ENCODE measurements around the gene GPR132. TPM values are rescaled to one million over a fixed set of nuclear protein-coding genes. Genes with fewer than 3 reads are reported as not detected.

Gene GPR132
- total RNA-seq, 1 experiment from 2014 or later = 0.08 TPM

DNA sequence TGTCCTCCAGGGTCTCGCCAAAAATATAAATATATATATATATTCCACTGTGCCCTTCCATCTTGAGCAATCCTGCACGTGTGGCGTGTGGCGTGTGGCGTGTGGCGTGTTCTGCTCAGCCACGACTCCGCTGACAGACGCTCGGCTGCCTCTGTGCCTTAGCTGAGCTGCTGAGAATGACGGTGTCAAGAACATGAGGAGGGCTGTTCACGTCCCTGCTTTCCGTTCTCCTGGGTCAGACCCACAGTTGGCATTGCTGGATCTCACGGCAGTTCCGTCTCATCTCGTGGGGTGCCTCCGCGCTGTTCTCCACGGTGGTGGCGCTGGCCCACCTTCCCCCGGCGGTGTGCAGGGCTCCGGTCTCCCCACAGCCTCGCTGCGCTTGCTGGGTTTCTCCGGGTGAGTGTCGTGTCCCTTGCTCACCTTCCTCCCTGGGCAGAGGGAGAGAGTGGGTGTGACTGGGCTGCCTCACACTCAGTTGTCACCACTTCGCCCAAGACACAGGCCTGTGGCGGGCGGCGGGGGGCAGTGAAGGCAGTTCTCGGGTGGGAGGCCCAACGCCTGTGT is 9.4 kb downstream of the GPR132 start:
- Histone ChIP-seq H3K36me3 (ENCODE audit: control insufficient read depth, insufficient read depth, low read length) (no peaks in the 10 kb centered on the region), H3K4me3 (ENCODE audit: low read depth in 2 of 2, low read length in 2 of 2) (no peak overlapping the region), H3K9me3 (ENCODE audit: control insufficient read depth, insufficient read depth, low read depth, low read length) (no peaks in the 10 kb centered on the region), H3K27ac (ENCODE audit: low read length) (no peak overlapping the region), H3K27me3 (ENCODE audit: control insufficient read depth, insufficient read depth, low read length) (no peaks in the 10 kb centered on the region), H3K4me1 (ENCODE audit: control insufficient read depth, insufficient read depth, low read length) (no peaks in the 10 kb centered on the region)
- ChIA-PET CTCF (interaction anchor here (0.5 kb wide), 1 partner anchor 224 kb away, joined by 5 read pairs; no protein-coding TSS in a partner anchor), POLR2A (no interaction called here)
- no peak for TF ChIP-seq TCF7L2 (IDR thresholded peaks at IDR 0.05; ENCODE audit: low read depth, low read length)
- TF ChIP-seq SIN3A (IDR thresholded peaks at IDR 0.05; ENCODE audit: borderline replicate concordance, insufficient read depth, low read depth, low read length) = no peak
- TF ChIP-seq, protein P1, sequence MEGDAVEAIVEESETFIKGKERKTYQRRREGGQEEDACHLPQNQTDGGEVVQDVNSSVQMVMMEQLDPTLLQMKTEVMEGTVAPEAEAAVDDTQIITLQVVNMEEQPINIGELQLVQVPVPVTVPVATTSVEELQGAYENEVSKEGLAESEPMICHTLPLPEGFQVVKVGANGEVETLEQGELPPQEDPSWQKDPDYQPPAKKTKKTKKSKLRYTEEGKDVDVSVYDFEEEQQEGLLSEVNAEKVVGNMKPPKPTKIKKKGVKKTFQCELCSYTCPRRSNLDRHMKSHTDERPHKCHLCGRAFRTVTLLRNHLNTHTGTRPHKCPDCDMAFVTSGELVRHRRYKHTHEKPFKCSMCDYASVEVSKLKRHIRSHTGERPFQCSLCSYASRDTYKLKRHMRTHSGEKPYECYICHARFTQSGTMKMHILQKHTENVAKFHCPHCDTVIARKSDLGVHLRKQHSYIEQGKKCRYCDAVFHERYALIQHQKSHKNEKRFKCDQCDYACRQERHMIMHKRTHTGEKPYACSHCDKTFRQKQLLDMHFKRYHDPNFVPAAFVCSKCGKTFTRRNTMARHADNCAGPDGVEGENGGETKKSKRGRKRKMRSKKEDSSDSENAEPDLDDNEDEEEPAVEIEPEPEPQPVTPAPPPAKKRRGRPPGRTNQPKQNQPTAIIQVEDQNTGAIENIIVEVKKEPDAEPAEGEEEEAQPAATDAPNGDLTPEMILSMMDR (IDR thresholded peaks at IDR 0.05) = no peak
- no peak for TF ChIP-seq POLR2AphosphoS5 (IDR thresholded peaks at IDR 0.05; ENCODE audit: low read depth, low read length)
- TF ChIP-seq, protein P2, sequence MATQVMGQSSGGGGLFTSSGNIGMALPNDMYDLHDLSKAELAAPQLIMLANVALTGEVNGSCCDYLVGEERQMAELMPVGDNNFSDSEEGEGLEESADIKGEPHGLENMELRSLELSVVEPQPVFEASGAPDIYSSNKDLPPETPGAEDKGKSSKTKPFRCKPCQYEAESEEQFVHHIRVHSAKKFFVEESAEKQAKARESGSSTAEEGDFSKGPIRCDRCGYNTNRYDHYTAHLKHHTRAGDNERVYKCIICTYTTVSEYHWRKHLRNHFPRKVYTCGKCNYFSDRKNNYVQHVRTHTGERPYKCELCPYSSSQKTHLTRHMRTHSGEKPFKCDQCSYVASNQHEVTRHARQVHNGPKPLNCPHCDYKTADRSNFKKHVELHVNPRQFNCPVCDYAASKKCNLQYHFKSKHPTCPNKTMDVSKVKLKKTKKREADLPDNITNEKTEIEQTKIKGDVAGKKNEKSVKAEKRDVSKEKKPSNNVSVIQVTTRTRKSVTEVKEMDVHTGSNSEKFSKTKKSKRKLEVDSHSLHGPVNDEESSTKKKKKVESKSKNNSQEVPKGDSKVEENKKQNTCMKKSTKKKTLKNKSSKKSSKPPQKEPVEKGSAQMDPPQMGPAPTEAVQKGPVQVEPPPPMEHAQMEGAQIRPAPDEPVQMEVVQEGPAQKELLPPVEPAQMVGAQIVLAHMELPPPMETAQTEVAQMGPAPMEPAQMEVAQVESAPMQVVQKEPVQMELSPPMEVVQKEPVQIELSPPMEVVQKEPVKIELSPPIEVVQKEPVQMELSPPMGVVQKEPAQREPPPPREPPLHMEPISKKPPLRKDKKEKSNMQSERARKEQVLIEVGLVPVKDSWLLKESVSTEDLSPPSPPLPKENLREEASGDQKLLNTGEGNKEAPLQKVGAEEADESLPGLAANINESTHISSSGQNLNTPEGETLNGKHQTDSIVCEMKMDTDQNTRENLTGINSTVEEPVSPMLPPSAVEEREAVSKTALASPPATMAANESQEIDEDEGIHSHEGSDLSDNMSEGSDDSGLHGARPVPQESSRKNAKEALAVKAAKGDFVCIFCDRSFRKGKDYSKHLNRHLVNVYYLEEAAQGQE (IDR thresholded peaks at IDR 0.05; ENCODE audit: insufficient read depth in 1 of 2, low read depth in 2 of 2, low read length in 1 of 2) = no peak
- no TSS peak for BruUV-seq (replicated peaks)
- intact Hi-C loops (cut with micrococcal nuclease; ENCODE audit: unreplicated experiment) (no loop called here), in situ Hi-C loops (cut with HindIII; ENCODE audit: low pct_unique_long_range_greater_than_20kb, low sequenced_read_pairs) (no loop called here)
- ATAC-seq = no peak
- DNase-seq (ENCODE audit: low read depth, low spot score) = no peak

DNA sequence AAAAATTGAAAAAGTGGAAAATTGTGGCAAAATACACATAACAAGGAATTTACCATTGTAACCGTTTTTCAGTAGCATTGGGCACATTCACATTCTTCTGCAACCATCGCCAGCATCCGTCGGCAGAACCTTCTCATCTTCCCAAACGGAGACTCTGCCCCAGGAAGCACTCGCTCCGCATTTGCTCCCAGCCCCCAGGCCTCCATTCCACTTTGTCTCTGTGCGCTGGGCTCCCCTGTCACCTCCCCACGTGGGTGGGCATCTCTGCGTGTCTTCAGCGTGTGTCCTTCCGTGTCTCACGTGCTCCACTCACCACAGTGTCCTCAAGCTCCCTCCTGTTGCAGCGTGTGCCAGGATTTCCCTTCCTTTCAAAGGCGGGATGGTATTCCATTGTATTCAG is 9.9 kb downstream of the GPR132 start:
- DNase-seq (ENCODE audit: low read depth, low spot score) (no peak), ATAC-seq (no peak)
- intact Hi-C loops (cut with micrococcal nuclease; ENCODE audit: unreplicated experiment) = no loop called here
- BruUV-seq (replicated peaks) = no TSS peak
- CTCF ChIA-PET = no interaction called here
- Histone ChIP-seq H3K4me3 (ENCODE audit: low read depth in 2 of 2, low read length in 2 of 2) (no peak overlapping the region), H3K36me3 (ENCODE audit: control insufficient read depth, insufficient read depth, low read length) (no peaks in the 10 kb centered on the region), H3K9me3 (ENCODE audit: control insufficient read depth, insufficient read depth, low read depth, low read length) (no peaks in the 10 kb centered on the region), H3K27me3 (ENCODE audit: control insufficient read depth, insufficient read depth, low read length) (no peaks in the 10 kb centered on the region), H3K27ac (ENCODE audit: low read length) (no peak overlapping the region), H3K4me1 (ENCODE audit: control insufficient read depth, insufficient read depth, low read length) (no peaks in the 10 kb centered on the region)
- TF ChIP-seq TCF7L2 (IDR thresholded peaks at IDR 0.05; ENCODE audit: low read depth, low read length) (no peak), POLR2AphosphoS5 (IDR thresholded peaks at IDR 0.05; ENCODE audit: low read depth, low read length) (no peak), SIN3A (IDR thresholded peaks at IDR 0.05; ENCODE audit: borderline replicate concordance, insufficient read depth, low read depth, low read length) (no peak)
- TF ChIP-seq, protein P2 (IDR thresholded peaks at IDR 0.05; ENCODE audit: insufficient read depth in 1 of 2, low read depth in 2 of 2, low read length in 1 of 2) = no peak
- TF ChIP-seq, protein P1 (IDR thresholded peaks at IDR 0.05) = no peak
- in situ Hi-C loops (cut with HindIII; ENCODE audit: low pct_unique_long_range_greater_than_20kb, low sequenced_read_pairs) = no loop called here
- POLR2A ChIA-PET = no interaction called here
